Testis (tissue), 3 donors: ENCODE results near the gene LSM14A. TPM values are rescaled to one million over a fixed set of nuclear protein-coding genes. Genes with fewer than 3 reads are reported as not detected.

ENCODE experiments used
- DNase-seq: peaks from one replicate; pipeline ENCODE4 v3.0.0-alpha.2; 2019
- H3K27ac ChIP-seq, 2 donors: fragments of 200-600 bp; sonication (generic); one replicate each; pipeline ENCODE4 v1.5.1; 2019
- H3K27me3 ChIP-seq: fragments of 200-600 bp; sonication (generic); one replicate; pipeline ENCODE4 v1.5.1; 2019
- H3K36me3 ChIP-seq: fragments of 200-600 bp; sonication (generic); one replicate; pipeline ENCODE4 v1.5.1; 2017; ENCODE audit warnings: low read depth; ENCODE audit errors: missing control alignments
- H3K4me1 ChIP-seq: fragments of 200-600 bp; sonication (generic); one replicate; pipeline ENCODE4 v1.5.1; 2019
- H3K4me3 ChIP-seq, 2 donors: fragments of 200-600 bp; sonication (generic); one replicate each; pipeline ENCODE4 v1.5.1; 2017 to 2019
- H3K9me3 ChIP-seq: fragments of 200-600 bp; sonication (generic); one replicate; pipeline ENCODE4 v1.5.1; 2017
- CTCF ChIP-seq, 3 experiments: fragments of 450-650 bp in 2 of 3; fragments of 200-600 bp in 1 of 3; sonication (generic) in 1 of 3; IDR thresholded peaks; one replicate each; pipeline ENCODE4 v1.5.1; 2016 to 2019; ENCODE audit warnings: antibody characterized with exemption in 3 of 3, mild to moderate bottlenecking in 2 of 3, moderate library complexity in 1 of 3
- POLR2A ChIP-seq: fragments of 450-650 bp; IDR thresholded peaks from one replicate; pipeline ENCODE4 v1.6.1; 2017; ENCODE audit warnings: antibody characterized with exemption, mild to moderate bottlenecking, moderate library complexity
- WGBS, 2 donors: methylation state at CpG; one replicate each; pipeline ENCODE4 v1.1.5; 2018; 5-methylcytosine and 5-hydroxymethylcytosine counted together
- intact Hi-C: fragments of 100-400 bp; cut with DNase I; formaldehyde crosslinking; loops from one replicate; pipeline ENCODE4 v1.15.1; 2023; ENCODE audit warnings: low total_unique reads
- polyA plus RNA-seq: library from polyadenylated mRNA; stranded (reverse); fragments of 350-450 nt; fragmentation: Illumina TruSeq; extraction: RNeasy Lipid Tissue Mini Kit (QIAGEN cat#74804); gene quantifications from one replicate; pipeline ENCODE4 v1.2.3, GENCODE V29; 2014; ENCODE audit warnings: low read depth, low replicate concordance; ENCODE audit not compliant: insufficient read depth
- total RNA-seq, 2 donors: library from RNA; depleted of rRNA; stranded (reverse); fragments of >200 nt; gene quantifications; one replicate each; pipeline ENCODE4 v1.2.3, GENCODE V29; 2016

The LSM14A gene
- total and polyA plus RNA-seq, 3 donors from 2014 or later: 122 to 192 (median 174) TPM

GRCh38 chr19:34228762-34229161 lies 56.5 kb downstream of the LSM14A start:
- Histone ChIP-seq H3K4me3 (no peak overlapping the region), H3K4me1 (peaks cover 3% of the 10 kb centered on the region), H3K36me3 (no peaks in the 10 kb centered on the region), H3K27ac (no peak overlapping the region), H3K27me3 (no peaks in the 10 kb centered on the region), H3K9me3 (no peaks in the 10 kb centered on the region)
- WGBS, 2 donors: 95 to 97% methylated on average over 3 of the region's 3 CpGs
- TF ChIP-seq CTCF (IDR thresholded peaks at IDR 0.05) (no peak), POLR2A (no peak)
- DNase-seq: no peak
- intact Hi-C loops: no loop called here

- no peak for TF ChIP-seq POLR2A
- no peak for TF ChIP-seq CTCF (IDR thresholded peaks at IDR 0.05)
- intact Hi-C loops: no loop called here
- 89 to 97% methylated on average over 4 of the region's 4 CpGs for WGBS, 2 donors
Measured at GRCh38 chr19:34229721-34230120, 57.4 kb downstream of the LSM14A start.

GRCh38 chr19:34230820-34231219 lies 58.5 kb downstream of the LSM14A start:
- H3K4me3 ChIP-seq: no peak overlapping the region
- intact Hi-C loops: no loop called here
- H3K36me3 ChIP-seq: no peaks in the 10 kb centered on the region
- H3K27ac ChIP-seq: no peak overlapping the region
- H3K4me1 ChIP-seq: peaks cover 3% of the 10 kb centered on the region
- TF ChIP-seq CTCF (IDR thresholded peaks at IDR 0.05) (no peak), POLR2A (no peak)
- no peaks in the 10 kb centered on the region for H3K27me3 ChIP-seq
- 83 to 95% methylated on average over 9 to 10 of the region's 10 CpGs for WGBS, 2 donors
- DNase-seq: no peak
- H3K9me3 ChIP-seq: no peaks in the 10 kb centered on the region

More at GRCh38 chr19:34229721-34230120, 57.4 kb downstream of the LSM14A start:
- H3K9me3 ChIP-seq: no peaks in the 10 kb centered on the region
- no peak overlapping the region for H3K4me3 ChIP-seq
- H3K27me3 ChIP-seq: no peaks in the 10 kb centered on the region
- H3K27ac ChIP-seq: no peak overlapping the region
- DNase-seq: no peak
- peaks cover 3% of the 10 kb centered on the region for H3K4me1 ChIP-seq
- H3K36me3 ChIP-seq: no peaks in the 10 kb centered on the region

GRCh38 chr19:34231439-34231838 lies 59.1 kb downstream of the LSM14A start:
- 95 to 97% methylated on average over 4 of the region's 4 CpGs for WGBS, 2 donors
- no peak overlapping the region for H3K27ac ChIP-seq
- no peaks in the 10 kb centered on the region for H3K9me3 ChIP-seq
- TF ChIP-seq CTCF (IDR thresholded peaks at IDR 0.05) (no peak), POLR2A (no peak)
- H3K27me3 ChIP-seq: no peaks in the 10 kb centered on the region
- no peak for DNase-seq
- no peak overlapping the region for H3K4me3 ChIP-seq
- H3K36me3 ChIP-seq: no peaks in the 10 kb centered on the region
- H3K4me1 ChIP-seq: peaks cover 3% of the 10 kb centered on the region
- intact Hi-C loops: no loop called here
